Activated CD4-positive, alpha-beta memory T cell treated with anti-CD3 and anti-CD28 coated beads for 36 hours (primary cell): Measurements from ENCODE around the gene TMEM200C. TPM values are rescaled to one million over a fixed set of nuclear protein-coding genes. Genes with fewer than 3 reads are reported as not detected.

Experiments
- CTCF ChIA-PET: fragments of 350-600 bp; sonication (Branson Sonifier 250); formaldehyde crosslinking; loops from one replicate; lab custom pipeline; 2021; ENCODE audit warnings: antibody characterized with exemption, inconsistent platforms; lab: Charles Lee
- POLR2A ChIA-PET: fragments of 350-600 bp; sonication (Branson Sonifier 250); formaldehyde crosslinking; loops from one replicate; lab custom pipeline; 2021; ENCODE audit warnings: antibody characterized with exemption; lab: Charles Lee
- DNase-seq: peaks from one replicate; pipeline ENCODE4 v3.0.0-alpha.2; 2020
- H3K27ac Mint-ChIP-seq: one replicate; pipeline ENCODE4 v1.8.0; 2021; ENCODE audit warnings: mixed read lengths
- H3K27me3 Mint-ChIP-seq: one replicate; pipeline ENCODE4 v1.8.0; 2021; ENCODE audit warnings: mixed read lengths
- H3K36me3 Mint-ChIP-seq: one replicate; pipeline ENCODE4 v1.8.0; 2021; ENCODE audit warnings: mixed read lengths
- H3K4me1 Mint-ChIP-seq: one replicate; pipeline ENCODE4 v1.8.0; 2021; ENCODE audit warnings: low read depth, mixed read lengths
- H3K4me3 Mint-ChIP-seq: one replicate; pipeline ENCODE4 v1.8.0; 2021; ENCODE audit warnings: mild to moderate bottlenecking, mixed read lengths
- H3K9me3 Mint-ChIP-seq: one replicate; pipeline ENCODE4 v1.8.0; 2021; ENCODE audit warnings: mixed read lengths
- intact Hi-C: fragments of 100-400 bp; cut with micrococcal nuclease; formaldehyde crosslinking; loops from one replicate; pipeline ENCODE4 v1.15.1; 2023
- total RNA-seq, 2 experiments: library from RNA; stranded (reverse); gene quantifications; one replicate each; pipeline ENCODE4 v1.2.3, GENCODE V29; 2021

The TMEM200C gene
- total RNA-seq, 2 experiments from 2014 or later = not detected

DNA sequence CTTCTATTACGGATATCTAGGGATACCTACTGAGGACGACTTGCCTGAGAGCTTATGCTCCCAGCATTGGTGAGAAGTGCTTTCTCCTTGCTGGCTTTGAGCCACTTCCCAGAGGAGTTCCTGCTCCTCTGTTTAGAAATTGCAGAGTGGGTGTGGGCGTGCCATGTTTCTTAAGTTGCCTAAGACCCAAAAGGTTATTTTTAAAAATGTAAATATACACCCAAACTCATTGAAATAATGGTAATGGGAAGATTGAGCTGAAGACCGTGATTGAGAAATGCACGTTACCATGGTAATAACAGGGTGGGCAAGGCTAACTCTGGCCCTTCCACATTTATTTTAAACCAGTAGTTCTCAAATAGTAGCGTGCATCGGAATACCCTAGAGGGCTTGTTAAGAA, 17.2 kb upstream of the TMEM200C start:
- ChIA-PET CTCF (interaction anchor here (0.6 kb wide), 1 partner anchor 1084 kb away, joined by 4 read pairs; no protein-coding TSS in a partner anchor), POLR2A (no interaction called here)
- no peak overlapping the region for H3K27ac Mint-ChIP-seq
- H3K4me3 Mint-ChIP-seq = no peak overlapping the region
- intact Hi-C loops = no loop called here
- no peak for DNase-seq
- no peaks in the 10 kb centered on the region for H3K9me3 Mint-ChIP-seq
- no peaks in the 10 kb centered on the region for H3K36me3 Mint-ChIP-seq
- H3K27me3 Mint-ChIP-seq = peaks cover 1% of the 10 kb centered on the region
- H3K4me1 Mint-ChIP-seq = no peaks in the 10 kb centered on the region

DNA sequence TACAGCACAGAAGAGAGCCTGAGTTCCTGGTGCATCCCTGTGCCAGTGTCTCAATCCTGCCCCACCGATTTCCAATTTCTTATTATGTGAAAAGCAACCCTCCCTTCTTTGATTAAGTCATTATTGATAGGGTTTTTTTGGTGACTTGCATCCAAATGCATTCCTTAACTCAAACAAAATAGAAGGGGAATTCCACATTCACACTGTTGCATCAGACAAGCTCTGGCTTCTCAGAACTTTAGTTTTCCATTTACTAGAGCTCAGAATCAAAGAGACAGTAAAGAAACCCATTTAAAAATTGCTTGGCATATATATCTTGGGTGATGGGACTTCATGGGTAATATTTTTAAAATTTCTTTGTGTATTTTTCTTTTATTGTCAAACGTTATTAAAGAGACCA, 13.8 kb upstream of the TMEM200C start:
- no peak for DNase-seq
- no peak overlapping the region for H3K4me3 Mint-ChIP-seq
- ChIA-PET POLR2A (no interaction called here), CTCF (no interaction called here)
- no peak overlapping the region for H3K27ac Mint-ChIP-seq
- no peaks in the 10 kb centered on the region for H3K4me1 Mint-ChIP-seq
- peaks cover 5% of the 10 kb centered on the region for H3K27me3 Mint-ChIP-seq
- no peaks in the 10 kb centered on the region for H3K36me3 Mint-ChIP-seq
- intact Hi-C loops = no loop called here
- no peaks in the 10 kb centered on the region for H3K9me3 Mint-ChIP-seq

DNA sequence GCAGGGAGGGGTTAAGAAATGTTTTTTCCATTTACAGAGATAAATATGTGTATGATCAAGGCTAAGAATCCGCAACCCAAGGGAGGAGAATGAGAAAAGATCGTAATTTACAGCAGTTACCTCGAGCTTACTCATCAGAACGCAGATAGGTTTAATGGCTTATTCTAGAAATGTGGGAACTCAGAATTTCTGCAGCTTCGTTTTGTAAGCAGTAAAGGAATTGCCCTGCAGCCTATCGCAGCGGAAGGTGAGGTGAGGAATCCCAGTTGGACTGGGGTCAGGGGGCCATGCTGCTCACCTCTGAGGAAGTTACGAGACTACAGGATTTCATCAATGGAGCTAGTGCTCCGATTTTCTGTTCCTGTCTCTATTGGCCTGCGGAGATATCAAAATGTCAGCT, 8.1 kb upstream of the TMEM200C start:
- Mint-ChIP-seq H3K27ac (no peak overlapping the region), H3K9me3 (no peaks in the 10 kb centered on the region), H3K4me3 (no peak overlapping the region), H3K27me3 (peaks cover 18% of the 10 kb centered on the region), H3K4me1 (no peaks in the 10 kb centered on the region), H3K36me3 (no peaks in the 10 kb centered on the region)
- ChIA-PET CTCF (interaction anchor here (1.2 kb wide), 1 partner anchor 13 kb away, joined by 7 read pairs; no protein-coding TSS in a partner anchor), POLR2A (no interaction called here)
- intact Hi-C loops = no loop called here
- DNase-seq = no peak

DNA sequence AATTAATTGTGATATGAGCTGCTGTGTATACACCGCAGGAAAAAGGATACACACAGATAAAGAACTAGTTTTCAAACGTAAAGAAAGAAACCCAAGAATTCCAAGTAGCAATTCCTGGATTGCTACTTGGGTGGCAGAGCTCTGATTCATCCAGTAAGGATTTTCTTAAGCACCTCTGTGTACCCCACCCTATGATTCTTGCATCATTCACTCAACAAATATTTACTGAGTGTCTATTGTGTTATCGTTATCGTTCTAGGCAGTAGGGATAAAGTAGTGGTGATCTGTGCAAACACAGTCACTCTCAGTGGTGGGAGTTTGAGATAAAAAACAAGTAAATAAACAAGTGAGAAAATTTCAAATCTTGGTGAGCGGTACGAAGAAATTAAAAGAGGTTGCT, 4.9 kb upstream of the TMEM200C start:
- intact Hi-C loops = no loop called here
- DNase-seq = no peak
- ChIA-PET POLR2A (no interaction called here), CTCF (interaction anchor here (0.7 kb wide), 1 partner anchor 9 kb away, joined by 3 read pairs; no protein-coding TSS in a partner anchor)
- H3K4me1 Mint-ChIP-seq = no peaks in the 10 kb centered on the region
- no peak overlapping the region for H3K27ac Mint-ChIP-seq
- H3K9me3 Mint-ChIP-seq = no peaks in the 10 kb centered on the region
- H3K27me3 Mint-ChIP-seq = peaks cover 25% of the 10 kb centered on the region
- H3K4me3 Mint-ChIP-seq = no peak overlapping the region
- H3K36me3 Mint-ChIP-seq = no peaks in the 10 kb centered on the region

DNA sequence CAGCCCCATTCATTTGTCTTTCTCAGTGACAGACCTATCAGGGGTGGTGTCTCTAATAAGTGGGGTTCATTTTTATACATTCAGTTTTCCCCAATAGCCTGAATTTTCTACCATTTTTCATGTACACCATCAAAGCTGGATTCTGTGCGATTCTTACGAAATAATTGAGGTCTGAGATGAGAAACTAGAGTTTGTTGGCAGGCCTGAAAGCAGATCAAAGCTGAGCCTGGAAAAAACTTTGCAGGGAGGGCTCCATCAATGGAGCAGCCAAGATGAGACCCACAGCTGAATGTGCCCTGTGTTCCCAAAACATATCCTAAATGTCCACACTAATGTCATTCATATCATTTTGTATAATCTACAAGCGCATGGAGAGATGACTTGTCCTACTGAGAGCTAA, 4.5 kb upstream of the TMEM200C start:
- H3K36me3 Mint-ChIP-seq = no peaks in the 10 kb centered on the region
- ChIA-PET POLR2A (no interaction called here), CTCF (interaction anchor here (0.7 to 1.2 kb wide), 3 partner anchors 9 to 25 kb away, joined by 3 to 10 read pairs (median 3); no protein-coding TSS in a partner anchor)
- H3K4me3 Mint-ChIP-seq = no peak overlapping the region
- no peak overlapping the region for H3K27ac Mint-ChIP-seq
- intact Hi-C loops = loop anchor here (10.0 kb wide), 2 partner anchors 275 to 605 kb away; partner anchors contain the start of gene ZBTB14
- no peak for DNase-seq
- H3K4me1 Mint-ChIP-seq = no peaks in the 10 kb centered on the region
- H3K9me3 Mint-ChIP-seq = no peaks in the 10 kb centered on the region
- H3K27me3 Mint-ChIP-seq = peaks cover 25% of the 10 kb centered on the region

DNA sequence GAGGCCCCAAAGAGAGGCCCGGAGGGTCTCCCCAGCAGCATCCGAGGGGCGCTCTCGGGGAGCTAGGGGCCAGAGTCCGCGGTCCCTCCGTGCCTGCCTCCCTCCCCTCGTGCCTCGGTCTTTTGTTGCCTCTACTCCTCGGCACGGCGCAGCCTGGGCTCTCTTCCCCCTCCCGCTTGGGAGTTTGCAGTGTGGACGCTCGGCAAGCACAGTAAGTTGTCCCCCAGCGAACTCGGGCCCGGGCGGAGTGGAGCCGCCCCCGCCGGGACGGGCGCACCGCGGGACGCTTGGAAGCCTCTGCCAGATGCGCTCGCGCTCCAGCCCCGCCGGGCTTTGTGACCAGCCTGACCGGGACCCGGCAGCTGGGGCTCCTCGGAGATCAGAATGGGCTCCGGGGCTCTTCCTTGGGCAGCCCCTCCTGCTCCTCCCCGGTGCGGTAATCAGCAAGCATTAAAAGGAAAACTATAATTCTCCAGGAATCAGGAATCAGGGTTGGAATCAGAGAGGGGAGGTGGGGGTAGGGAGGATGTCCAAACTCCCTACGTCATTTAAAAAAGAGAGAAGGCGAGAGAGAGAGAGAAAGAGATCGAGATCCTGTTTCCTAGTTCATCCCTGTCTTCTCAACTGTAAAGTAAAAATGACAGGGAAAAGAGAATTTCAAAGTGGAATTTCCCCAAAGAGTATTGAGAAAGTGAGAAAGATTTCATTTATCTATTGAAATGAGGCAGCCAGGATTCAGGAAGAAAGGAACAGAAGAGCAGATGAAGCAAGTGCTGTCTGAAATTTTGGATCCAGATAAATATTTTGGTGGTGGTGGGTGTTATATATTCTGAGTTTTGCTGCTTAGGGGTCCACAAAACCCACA, 786 bp upstream of the TMEM200C start:
- Mint-ChIP-seq H3K4me3 (no peak overlapping the region), H3K9me3 (no peaks in the 10 kb centered on the region), H3K36me3 (no peaks in the 10 kb centered on the region), H3K4me1 (peaks cover 9% of the 10 kb centered on the region), H3K27ac (no peak overlapping the region), H3K27me3 (peaks cover 56% of the 10 kb centered on the region)
- DNase-seq = no peak
- ChIA-PET CTCF (no interaction called here), POLR2A (no interaction called here)
- intact Hi-C loops = loop anchor here (10.0 kb wide), 2 partner anchors 271 to 601 kb away; partner anchors contain the start of gene ZBTB14

DNA sequence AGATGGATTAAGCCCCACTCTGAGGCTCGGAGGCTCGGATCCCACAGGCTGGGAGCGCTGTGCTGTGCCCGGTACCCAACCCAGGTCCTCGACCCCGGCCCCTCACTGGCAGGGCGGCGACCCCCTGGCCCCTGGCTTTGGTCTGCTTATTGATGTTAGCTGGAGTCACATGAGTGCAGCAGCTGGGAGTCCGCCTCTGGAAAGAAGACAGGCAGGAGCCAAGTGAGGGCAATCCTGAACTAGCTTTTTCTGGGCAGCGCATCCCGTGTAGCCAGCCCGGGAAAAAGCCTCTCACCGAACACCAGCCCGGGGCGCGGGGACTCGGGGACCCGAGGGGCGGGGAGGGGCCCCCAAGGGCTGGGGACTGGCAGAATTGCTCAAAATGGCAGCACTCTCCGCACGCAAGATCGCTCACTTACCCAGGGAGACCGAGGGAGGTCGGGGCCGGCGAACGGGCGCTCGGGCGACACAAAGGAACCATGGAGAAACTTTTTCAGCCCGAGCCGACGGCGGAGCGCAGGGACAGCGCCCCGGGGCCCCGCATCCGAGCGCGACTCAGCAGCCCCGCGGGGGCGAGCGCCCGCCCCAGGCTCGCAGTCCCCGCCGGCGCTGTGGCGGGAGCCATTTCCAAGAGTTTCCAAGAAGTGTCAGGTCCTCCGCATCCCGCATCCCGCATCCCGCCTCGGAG, 567 bp downstream of the TMEM200C start:
- POLR2A ChIA-PET = no interaction called here
- CTCF ChIA-PET = no interaction called here
- Mint-ChIP-seq H3K4me3 (no peak overlapping the region), H3K27ac (no peak overlapping the region), H3K4me1 (peaks cover 9% of the 10 kb centered on the region), H3K9me3 (no peaks in the 10 kb centered on the region), H3K36me3 (no peaks in the 10 kb centered on the region), H3K27me3 (peaks cover 57% of the 10 kb centered on the region)
- intact Hi-C loops = loop anchor here (10.0 kb wide), 2 partner anchors 270 to 600 kb away; partner anchors contain the start of gene ZBTB14
- no peak for DNase-seq

DNA sequence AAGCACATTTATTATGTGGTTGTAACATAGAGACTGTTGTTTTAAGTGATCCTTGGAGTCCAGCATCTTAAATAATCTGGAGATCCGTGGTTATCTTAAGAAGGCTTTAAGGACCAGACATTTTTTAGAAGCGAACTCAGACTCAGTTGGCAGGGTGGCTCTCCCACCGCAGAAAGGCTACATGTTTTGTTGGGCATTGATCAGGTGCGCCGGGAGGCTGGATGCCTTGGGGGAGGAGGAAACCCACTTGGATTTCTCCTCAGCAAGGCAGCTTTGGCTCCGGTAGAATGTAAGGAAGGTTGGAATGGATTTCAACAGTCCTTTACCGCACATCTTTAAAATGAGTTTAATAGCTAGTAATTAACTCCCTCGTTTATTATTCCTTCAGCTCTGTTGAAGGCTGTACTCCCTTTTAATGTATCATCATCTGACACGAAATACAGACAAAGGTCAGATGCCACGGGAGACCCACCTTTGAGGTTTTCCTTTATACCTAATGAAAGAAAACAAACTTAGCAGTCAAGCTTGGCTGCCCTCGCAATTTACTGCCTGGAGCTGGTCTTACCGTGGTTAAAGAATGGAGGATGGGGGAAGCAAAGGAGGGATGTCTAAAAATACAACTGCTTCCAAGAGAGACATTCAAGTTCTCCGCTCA, 1.2 kb downstream of the TMEM200C start:
- Mint-ChIP-seq H3K4me1 (peaks cover 9% of the 10 kb centered on the region), H3K4me3 (no peak overlapping the region), H3K36me3 (no peaks in the 10 kb centered on the region), H3K27ac (no peak overlapping the region), H3K27me3 (peaks cover 59% of the 10 kb centered on the region), H3K9me3 (no peaks in the 10 kb centered on the region)
- POLR2A ChIA-PET = no interaction called here
- DNase-seq = no peak
- intact Hi-C loops = loop anchor here (10.0 kb wide), 2 partner anchors 269 to 599 kb away; partner anchors contain the start of gene ZBTB14
- CTCF ChIA-PET = no interaction called here

DNA sequence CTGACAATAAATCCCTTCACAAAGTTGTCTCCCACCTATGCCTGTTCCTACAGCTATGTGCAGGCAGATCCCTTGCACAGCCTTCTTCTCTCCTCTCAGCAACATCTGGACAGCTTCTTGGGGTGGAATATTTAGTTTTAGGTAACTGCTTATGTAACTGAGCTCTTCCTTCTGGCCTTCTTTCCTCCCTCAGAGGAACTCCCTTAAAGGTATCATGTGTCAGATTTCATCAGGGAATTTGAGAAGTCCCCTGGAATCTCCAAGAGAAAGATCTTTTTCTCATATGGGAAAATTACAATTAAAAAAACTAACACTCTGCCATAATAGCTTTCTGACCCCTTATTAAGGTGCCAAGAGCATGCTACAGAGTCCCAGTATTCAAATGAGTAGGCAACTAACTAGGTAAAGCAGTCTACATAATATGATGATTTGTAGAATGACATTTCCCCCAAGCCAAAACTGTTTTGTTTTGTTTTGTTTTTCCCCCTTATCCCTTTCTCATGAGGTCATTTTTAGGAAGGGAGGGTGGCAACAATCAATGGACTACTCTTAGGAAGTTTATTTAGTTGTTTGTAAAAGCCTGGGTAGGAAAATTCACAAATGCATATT, 2.4 kb downstream of the TMEM200C start:
- Mint-ChIP-seq H3K9me3 (no peaks in the 10 kb centered on the region), H3K27ac (no peak overlapping the region), H3K4me1 (peaks cover 9% of the 10 kb centered on the region), H3K27me3 (peaks cover 62% of the 10 kb centered on the region), H3K4me3 (no peak overlapping the region), H3K36me3 (no peaks in the 10 kb centered on the region)
- CTCF ChIA-PET = no interaction called here
- intact Hi-C loops = loop anchor here (10.0 kb wide), 2 partner anchors 268 to 598 kb away; partner anchors contain the start of gene ZBTB14
- POLR2A ChIA-PET = no interaction called here
- no peak for DNase-seq

DNA sequence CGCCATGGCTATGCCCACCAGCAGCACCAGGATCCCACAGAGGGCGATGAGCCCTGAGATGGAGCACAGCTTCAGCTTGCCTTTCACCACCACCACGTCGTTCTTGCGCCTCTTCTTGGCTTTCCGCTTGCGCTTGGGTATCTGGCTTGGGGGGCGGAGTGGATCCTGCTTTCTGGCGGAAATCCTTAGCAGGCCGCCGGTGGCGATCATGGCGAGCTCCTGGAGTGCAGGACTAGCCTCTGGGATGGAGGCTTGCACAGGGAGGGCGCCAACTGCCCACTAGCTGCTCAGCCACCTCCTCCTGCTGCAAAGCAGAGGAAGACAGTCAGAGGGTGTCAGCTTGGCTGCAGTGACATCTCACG, 3.5 kb downstream of the TMEM200C start:
- peaks cover 9% of the 10 kb centered on the region for H3K4me1 Mint-ChIP-seq
- DNase-seq = no peak
- H3K9me3 Mint-ChIP-seq = no peaks in the 10 kb centered on the region
- CTCF ChIA-PET = interaction anchor here (2.0 to 4.9 kb wide), 2 partner anchors 13 to 56 kb away, joined by 4 to 21 read pairs; no protein-coding TSS in a partner anchor
- no peak overlapping the region for H3K4me3 Mint-ChIP-seq
- intact Hi-C loops = loop anchor here (10.0 kb wide), 2 partner anchors 267 to 597 kb away; partner anchors contain the start of gene ZBTB14
- no peaks in the 10 kb centered on the region for H3K36me3 Mint-ChIP-seq
- H3K27ac Mint-ChIP-seq = no peak overlapping the region
- peaks cover 61% of the 10 kb centered on the region for H3K27me3 Mint-ChIP-seq
- POLR2A ChIA-PET = interaction anchor here (0.6 kb wide), 1 partner anchor 251 kb away, joined by 3 read pairs; no protein-coding TSS in a partner anchor

DNA sequence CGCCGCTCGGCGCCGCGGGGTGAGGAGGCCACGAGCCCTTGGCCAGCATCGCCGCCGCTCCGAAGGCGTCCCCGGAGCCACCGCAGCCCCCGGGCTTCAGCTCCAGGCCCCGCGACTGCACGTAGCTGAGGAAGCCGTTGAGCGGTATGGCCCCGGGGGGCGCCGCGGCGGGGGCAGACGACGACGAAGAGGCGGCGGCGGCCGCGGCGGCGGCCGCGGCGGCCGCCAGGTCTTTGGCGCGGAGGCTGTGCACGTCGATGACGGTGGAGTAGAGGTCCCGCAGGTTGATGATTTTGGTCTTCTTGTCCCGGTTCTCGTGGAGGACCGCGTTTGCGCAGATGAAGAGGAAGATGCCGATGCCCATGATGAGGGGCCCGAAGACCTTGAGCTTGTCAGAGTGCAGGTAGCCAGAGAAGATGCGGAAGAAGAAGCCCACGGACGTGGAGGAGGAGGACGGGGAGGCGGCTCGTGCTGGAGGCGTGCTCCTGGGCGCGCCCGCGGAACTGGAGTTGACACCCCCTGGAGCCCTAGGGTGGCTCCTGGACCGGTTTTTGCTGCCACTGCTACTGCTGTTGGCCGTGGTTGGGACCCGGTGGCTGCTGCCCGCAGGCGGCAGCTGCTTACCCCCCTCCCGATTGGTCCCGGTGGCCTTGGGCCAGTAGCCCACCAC, 4.0 kb downstream of the TMEM200C start:
- intact Hi-C loops = loop anchor here (10.0 kb wide), 2 partner anchors 267 to 597 kb away; partner anchors contain the start of gene ZBTB14
- POLR2A ChIA-PET = interaction anchor here (0.6 kb wide), 1 partner anchor 252 kb away, joined by 3 read pairs; no protein-coding TSS in a partner anchor
- Mint-ChIP-seq H3K36me3 (no peaks in the 10 kb centered on the region), H3K27ac (no peak overlapping the region), H3K4me1 (peaks cover 9% of the 10 kb centered on the region), H3K9me3 (no peaks in the 10 kb centered on the region), H3K4me3 (no peak overlapping the region), H3K27me3 (peaks cover 57% of the 10 kb centered on the region)
- CTCF ChIA-PET = interaction anchor here (0.7 to 4.9 kb wide), 9 partner anchors 8 to 296 kb away, joined by 3 to 21 read pairs (median 4); no protein-coding TSS in a partner anchor
- DNase-seq = no peak
